ENCODE measurements around the gene POU5F1.

- TF ChIP-seq, protein P1, sequence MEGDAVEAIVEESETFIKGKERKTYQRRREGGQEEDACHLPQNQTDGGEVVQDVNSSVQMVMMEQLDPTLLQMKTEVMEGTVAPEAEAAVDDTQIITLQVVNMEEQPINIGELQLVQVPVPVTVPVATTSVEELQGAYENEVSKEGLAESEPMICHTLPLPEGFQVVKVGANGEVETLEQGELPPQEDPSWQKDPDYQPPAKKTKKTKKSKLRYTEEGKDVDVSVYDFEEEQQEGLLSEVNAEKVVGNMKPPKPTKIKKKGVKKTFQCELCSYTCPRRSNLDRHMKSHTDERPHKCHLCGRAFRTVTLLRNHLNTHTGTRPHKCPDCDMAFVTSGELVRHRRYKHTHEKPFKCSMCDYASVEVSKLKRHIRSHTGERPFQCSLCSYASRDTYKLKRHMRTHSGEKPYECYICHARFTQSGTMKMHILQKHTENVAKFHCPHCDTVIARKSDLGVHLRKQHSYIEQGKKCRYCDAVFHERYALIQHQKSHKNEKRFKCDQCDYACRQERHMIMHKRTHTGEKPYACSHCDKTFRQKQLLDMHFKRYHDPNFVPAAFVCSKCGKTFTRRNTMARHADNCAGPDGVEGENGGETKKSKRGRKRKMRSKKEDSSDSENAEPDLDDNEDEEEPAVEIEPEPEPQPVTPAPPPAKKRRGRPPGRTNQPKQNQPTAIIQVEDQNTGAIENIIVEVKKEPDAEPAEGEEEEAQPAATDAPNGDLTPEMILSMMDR (IDR thresholded peaks at IDR 0.05): no peak
- no peak for TF ChIP-seq POLR2A (IDR thresholded peaks at IDR 0.05)
Measured at GRCh38 chr6:31140643-31141042, 29.8 kb downstream of the POU5F1 start.
